Measurements from ENCODE around the gene RNF182.
"Not testable (repeated sequence)": the region's sequence is repeated elsewhere in the genome, so short reads cannot be mapped to it uniquely, and the experiment has no call there.

Gene RNF182

GRCh38 chr6:14004258-14004657 is 79.5 kb downstream of the RNF182 start:
- no peak for DNase-seq

GRCh38 chr6:14008809-14009208 is 84.1 kb downstream of the RNF182 start:
- DNase-seq, result no peak

GRCh38 chr6:14009431-14009830 is 84.7 kb downstream of the RNF182 start:
- no peak for DNase-seq

DNA sequence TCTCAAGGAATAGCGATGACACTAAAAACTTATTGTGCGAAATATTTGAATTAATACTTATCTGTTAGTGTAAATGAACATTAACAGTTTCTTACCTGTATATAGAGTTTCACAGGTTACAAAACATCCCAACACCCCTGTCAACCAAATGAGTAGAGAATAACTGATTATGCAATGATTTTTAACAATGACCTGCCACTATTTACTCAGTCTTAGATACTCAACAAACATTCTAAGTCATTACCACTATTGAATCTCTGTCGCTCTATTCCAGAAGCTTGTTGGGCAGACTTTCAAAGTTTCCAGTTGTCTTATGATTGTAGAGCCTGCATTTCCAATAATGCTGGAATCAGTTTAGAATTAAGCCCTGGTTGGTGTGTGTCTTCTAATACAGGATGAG is 85.5 kb downstream of the RNF182 start:
- no peak for DNase-seq

DNA sequence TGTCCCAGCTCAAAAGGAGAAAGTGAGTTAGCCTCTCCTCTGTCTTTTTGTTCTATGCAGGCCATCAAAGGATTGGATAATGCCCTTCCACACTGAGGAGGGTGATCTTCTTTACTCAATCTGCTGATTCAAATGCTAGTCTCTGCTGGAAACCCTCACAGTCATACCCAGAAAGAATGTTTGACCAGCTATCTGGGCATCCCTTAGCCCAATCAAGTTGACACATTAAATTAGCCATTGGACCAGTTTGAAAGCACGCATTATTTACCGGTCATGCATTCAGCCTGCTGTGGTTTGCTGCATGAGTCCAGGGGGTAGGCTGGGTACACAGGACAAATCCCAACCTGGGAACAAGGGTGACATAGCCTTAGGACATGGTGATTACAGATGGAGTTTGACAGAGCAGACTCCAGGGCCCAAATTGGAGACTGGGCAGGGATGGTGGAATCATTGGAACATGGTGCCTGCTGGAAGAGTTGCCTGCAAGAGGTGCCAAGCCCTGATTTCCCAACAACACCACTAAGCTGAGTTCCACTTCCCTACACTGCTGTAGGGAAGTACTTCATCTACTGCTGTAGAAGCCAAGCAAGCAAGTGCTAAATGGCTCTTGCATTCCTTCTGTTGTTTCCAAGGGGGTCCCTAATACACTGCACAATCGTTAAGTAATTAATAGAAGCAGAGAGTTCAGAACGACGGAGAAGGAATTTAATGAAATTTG is 87.7 kb downstream of the RNF182 start:
- DNase-seq, result no peak

DNA sequence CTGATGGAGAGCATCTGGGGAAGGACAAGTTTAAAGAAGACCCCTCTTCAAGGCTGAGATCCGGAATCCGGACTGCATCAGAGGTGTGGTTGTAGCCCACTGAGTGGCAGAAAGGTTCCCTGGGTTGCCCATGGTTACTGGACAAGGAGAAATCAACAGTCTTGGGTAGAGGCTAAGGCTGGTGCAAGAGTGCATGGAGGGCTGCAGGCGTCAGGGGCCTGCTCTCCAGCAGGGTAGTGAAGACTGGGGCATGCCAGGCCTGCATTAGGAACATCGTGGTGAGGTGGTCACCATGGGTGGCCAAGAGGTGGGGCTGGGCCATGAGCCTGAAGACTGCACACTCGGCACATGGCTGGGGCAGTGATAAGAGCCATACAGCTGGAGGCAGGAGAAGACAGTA is 91.2 kb downstream of the RNF182 start:
- no peak for DNase-seq

DNA sequence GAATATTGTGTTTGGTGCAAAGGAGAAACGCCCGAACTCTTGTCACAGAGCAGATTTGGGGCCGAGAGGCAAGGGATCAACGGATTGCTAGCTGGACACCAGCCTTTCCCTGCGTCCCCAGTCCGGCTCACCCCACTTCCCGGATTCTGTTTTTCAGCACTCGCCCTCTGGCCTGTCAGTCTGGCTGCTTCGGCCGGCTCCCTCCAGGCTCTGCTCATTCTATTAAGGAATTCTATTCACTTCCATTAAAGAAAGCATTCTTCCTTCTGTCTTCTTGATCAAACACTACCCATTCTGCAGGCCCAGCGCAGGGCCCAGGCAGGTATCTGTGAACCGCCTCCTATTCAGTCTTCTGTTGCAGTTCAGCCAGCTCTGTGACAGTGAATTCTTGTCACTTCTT is 91.7 kb downstream of the RNF182 start:
- DNase-seq, result no peak

- DNase-seq, result no peak
Measured at GRCh38 chr6:14016935-14017625, 92.3 kb downstream of the RNF182 start.

DNA sequence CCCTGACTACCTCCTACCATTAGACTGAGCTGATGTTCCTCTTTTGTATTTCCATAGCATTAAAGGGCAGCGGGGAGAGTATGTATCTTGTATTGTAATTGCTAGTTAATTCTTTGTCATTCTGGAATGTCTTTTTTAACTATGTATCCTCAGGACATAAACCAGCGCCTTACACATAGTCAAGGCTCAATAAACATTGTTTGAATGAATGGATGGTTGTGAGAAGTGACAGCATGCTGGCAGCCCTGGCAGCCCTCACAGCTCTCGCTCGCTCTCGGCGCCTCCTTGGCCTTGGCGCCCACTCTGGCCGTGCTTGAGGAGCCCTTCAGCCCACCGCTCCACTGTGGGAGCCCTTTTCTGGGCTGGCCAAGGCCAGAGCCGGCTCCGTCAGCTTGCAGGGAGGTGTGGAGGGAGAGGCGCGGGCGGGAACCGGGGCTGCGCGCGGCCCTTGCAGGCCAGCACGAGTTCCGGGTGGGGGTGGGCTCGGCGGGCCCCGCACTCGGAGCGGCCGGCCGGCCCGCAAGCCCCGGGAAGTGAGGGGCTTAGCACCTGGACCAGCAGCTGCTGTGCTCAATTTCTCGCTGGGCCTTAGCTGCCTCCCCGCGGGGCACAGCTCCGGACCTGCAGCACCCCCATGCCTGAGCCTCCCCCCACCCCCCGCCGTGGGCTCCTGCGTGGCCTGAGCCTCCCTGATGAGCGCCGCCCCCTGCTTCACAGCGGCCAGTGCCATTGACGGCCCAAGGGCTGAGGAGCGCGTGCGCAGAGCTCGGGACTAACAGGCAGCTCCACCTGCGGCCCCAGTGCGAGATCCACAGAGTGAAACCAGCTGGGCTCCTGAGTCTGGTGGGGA is 93.1 kb downstream of the RNF182 start:
- DNase-seq, result no peak

GRCh38 chr6:14018559-14018958 is 93.8 kb downstream of the RNF182 start:
- DNase-seq, result not testable (repeated sequence)

- no peak for DNase-seq
Measured at GRCh38 chr6:14020551-14020950, 95.8 kb downstream of the RNF182 start.

DNA sequence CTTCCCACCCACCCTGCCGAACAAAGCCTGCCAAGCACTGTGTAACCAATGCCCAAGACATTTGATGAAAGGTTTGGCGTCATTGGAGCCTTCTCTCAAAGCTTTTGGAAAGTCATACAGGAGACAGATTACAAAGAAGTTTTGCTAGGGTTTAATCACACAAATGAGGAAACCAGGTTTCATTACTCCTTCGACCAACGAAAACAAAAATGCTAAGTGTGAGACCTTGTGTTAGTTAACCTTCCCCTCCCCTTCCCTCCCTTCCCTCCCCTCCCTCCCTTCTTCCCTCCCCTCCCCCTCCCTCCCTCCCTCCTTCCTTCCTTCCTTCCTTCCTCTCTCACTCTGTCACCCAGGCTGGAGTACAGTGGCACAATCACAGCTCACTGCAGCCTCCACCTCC is 96.7 kb downstream of the RNF182 start:
- no peak for DNase-seq

DNA sequence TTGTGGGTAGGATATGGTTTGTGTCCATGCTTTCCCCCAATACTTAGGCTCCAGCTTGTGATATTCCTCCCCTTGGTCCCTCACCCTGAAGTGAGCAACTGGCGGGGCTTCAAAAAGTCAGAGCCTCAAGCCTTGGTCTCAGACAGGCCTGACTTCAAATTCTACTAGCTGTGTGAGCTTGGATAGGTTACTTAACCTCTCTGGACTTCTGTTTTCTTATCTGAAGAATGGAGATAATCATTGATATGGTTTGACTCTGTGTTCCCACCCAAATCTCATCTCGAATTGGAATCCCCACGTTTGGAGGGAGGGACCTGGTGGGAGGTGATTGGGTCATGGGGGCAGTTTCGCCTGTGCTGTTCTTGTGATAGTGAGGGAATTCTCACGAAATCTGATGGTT is 97.9 kb downstream of the RNF182 start:
- DNase-seq, result no peak

DNA sequence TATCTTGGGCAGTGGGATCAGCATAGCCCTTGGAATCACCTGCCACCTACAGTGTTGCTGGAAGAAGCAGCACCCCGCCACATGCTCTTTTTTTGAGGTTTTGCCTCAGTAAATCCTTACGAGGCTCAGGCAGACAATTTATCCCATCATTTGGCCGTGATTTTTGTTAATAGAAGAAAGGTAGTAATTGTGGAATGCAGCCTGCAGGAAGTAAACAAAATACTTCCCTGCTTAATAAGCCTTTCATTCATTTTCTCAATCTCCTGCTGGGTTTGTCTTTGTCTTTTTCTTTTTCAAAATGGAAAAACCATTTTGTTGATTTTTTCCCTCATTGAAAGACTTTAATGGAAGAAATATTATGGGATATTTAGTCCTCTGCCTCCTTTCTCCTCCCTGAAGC is 99.1 kb downstream of the RNF182 start:
- no peak for DNase-seq

GRCh38 chr6:14025160-14025559 is 100.4 kb downstream of the RNF182 start:
- DNase-seq, result no peak

DNA sequence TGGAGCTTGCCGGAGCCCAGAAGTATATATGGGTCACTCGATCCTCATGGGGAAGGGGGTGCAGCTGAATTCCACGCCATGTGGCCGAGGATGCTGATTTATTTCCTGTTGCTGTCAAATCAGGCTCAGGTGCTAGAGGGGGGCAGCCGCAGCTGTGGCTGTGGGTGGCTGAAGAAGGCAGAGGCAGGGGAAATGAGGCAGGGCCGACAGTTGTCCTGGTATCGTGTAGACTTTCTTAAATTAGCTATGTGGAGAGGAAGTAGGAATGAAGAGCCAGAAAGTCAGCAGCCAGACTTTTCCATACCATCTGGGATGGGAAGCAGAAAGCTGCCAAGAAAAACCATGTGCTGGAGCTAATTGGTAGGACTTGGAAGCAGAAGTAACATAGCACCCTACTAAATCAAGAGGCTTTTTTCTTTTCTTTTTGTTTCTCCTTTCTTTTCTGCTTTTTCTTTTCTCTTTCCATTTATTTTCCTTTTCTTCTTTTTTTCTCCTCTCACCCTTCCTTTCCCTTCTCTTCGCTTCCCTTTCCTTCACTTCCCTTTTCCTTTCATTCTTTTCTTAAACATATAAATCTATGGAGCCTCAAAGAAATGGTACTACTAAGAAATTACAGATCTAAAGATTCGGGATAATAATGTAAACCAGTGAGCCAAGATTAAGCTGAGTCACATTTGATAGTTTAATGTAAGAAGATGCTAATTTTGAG is 102.2 kb downstream of the RNF182 start:
- no peak for DNase-seq

- DNase-seq, result no peak
Measured at GRCh38 chr6:14028631-14029030, 103.9 kb downstream of the RNF182 start.

GRCh38 chr6:14029605-14030004 is 104.9 kb downstream of the RNF182 start:
- no peak for DNase-seq

Data from activated CD4-positive, alpha-beta T cell treated with anti-CD3 and anti-CD28 coated beads for 48 hours (primary cell).